GM18519 (cell line): ENCODE measurements around the gene P2RX7.

Experiments used
- ATAC-seq: cut with Tn5 transposase; IDR thresholded peaks from one replicate; pipeline ENCODE4 v1.9.1; 2021; ENCODE audit warnings: mild to moderate bottlenecking, moderate library complexity; ENCODE audit not compliant: unreplicated experiment, low FRiP score

P2RX7 gene

DNA sequence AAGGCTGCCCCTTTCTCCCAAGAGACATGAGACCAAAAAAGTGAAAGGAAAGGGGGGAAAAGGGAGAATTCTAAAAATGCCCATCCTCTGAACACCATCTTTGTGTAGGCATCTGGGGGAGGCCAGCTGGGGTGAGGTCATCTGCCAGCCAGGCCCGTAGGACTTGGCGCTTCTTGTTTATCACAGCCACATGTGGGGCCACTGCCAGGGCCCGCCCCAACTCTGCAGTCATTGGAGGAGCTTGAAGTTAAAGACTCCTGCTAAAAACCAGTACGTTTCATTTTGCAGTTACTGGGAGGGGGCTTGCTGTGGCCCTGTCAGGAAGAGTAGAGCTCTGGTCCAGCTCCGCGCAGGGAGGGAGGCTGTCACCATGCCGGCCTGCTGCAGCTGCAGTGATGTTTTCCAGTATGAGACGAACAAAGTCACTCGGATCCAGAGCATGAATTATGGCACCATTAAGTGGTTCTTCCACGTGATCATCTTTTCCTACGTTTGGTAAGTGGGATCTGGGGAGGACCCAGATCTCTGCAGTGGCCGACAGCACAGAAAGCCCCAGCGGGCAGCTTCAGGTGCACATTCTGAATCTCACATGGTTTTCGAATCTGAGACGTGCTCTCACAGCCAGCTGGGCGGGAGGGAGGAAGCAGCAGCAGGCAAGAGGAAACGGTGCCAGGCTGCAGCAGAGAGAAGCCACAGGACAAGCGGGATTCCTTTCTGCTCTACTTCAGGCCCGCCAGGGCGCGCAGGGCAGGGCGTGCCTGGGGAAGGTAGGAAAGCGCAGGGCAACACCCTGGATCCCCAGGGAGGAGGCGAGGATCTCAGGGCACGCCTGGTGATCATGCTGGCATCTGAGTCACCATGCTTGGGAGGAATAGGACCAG is at the start of gene P2RX7:
P2RX7 (plus strand) TSS at position 276 of the 881 bp plus-strand sequence; CDS start at position 371, 95 bp downstream.
- no peak for ATAC-seq

DNA sequence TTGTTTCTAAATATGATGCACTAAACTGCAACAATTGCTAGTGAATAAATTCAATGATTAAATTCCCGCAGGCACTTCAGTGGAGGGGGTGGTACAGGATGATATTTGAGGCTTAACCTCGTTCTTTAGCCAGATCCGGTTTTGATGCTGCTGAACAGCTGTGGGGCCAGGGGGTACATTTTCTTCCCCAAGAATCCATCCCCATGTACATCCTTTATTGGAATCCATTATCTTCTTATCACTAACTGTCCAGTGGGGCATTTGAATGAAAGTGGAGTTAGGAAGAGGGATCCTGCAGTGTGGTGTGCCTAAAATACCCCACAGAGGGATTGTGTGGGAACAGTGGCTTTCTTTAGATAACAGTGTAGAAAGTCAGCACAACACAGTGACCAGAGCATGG is 48.4 kb upstream of the P2RX7 start:
- no peak for ATAC-seq

DNA sequence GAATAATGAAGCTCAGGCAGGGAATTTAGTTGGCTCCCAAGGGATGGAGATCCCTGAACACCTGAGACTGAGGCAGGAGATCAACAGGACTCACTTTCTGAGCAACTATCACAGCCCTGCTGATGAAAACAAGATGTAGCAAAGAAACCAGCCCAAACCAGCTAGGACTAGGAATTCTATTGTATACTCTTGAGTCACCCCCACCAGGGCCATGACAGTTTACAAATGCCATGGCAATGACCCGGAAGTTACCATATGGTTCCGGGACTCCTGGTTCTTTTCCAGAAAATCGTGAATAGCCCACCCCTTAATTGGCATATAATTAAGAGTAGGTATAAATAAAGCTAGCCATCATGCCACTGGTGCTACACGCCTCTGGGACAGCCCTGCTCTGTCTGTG is 47.6 kb upstream of the P2RX7 start:
- ATAC-seq: no peak

DNA sequence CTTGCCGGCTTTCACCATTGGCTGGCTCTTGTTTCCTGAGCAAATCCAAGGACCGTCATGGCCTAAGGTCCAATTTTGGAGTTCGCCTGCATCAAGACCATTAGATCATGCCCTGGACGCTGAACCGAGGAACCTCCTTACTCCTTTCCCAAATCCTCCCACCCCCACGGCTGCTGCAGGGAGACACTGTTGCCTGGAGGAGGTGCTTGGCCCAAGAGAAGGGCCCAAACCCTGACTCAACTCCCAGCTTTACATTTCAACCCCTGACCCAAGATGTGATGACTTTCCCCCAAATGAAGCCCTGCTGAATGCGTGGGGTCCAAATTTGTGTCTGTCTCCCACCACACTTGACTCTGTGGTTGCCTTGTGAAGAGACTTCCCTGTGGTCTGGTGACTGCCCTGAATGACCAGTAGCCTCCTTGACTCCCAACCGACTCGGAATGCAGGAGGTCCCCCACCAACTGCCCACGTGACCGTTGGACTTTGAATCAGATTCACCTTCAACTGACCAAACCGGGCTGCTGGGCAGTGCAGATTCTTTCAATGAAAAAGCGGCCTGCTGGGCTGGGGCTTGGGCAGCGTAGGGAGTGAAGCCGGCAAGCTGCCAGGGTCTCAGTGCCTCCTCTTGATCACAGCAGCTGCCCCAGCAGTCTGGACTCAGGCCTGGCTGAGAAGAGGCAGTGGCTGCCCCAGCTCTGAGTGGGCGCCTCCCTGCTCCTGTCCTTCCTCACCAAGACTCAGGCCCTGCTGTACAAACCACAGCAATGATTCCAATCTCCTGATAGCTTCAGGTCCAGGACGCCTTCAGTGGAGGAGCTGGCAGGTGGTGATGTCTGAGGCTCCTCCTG is 46.9 kb upstream of the P2RX7 start:
- no peak for ATAC-seq

DNA sequence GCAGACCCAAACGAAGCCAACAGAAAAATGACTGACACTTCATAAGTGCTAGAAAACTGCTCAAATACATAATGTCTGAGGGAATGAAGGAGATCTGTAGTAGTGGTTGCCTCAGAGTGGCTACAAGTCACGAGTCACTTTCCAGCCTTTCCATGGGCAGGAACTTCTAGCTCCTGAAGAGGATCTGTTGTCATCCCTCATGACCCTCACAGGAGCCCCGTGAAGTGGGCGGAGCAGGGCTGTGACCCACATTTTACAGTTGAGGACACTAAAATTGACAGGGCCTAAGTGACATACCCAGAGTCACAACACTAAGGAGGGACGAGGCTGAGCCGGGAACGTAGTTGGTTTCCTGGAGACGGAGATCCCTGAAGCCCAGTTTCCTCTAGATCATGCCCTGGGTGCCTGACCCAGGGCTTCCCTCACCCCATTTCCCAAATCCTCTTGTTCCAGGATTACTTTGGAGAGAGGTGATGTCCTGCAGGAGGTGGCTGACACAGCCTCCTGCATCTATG is 45.8 kb upstream of the P2RX7 start:
- ATAC-seq: no peak

DNA sequence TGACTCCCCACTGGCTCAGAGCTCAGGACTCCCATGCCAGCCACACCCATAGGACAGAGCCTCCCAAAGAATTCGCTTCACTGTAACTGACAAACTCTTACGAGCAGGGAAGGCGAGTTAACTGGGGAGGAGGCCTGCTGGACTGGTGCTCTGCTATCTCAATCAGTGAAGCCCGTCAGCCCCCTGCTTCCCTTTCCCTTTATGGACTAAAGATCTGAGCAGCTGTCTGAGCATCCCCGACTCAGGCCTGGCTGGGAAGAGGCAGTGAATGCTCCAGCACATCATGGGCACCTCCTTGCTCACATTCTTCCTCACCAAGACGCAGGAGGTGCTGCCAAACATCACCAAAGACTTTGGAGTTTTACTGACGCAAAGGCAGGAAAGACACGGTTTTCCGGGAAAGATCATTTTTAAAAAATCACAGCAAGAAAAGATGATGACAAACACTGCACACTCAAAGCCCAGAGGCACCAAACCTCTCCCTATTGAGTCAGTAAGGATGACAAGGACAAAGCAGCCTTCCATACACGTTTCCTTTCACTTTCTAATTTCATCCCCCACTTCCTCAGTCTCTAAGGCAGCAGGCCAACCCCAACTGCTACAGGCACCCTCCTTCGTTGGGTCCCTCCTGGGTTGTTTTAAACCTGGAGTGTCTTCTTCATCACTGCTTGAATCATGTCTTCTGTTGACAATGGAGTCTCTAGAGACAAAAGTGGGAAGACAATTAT is 45.0 kb upstream of the P2RX7 start:
- ATAC-seq: no peak

DNA sequence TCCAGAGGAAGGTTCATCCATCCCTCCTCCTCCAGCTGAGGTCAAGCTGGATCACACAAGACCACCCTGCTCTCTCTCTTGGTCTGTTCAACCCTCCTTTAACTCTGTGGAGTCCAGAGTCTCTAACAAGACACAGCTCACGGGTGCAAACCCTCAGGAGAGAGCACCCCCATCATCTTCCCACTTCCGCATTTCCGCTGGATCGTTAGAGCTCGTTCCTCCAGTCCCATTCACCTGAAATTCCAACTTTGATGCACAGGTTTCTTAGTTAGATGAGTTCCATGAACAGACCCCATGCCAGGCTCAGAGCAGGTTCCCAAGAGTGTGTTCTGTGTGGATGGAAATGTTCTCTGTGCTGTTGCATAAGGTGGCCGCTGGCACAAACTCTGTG is 44.5 kb upstream of the P2RX7 start:
- ATAC-seq: no peak

DNA sequence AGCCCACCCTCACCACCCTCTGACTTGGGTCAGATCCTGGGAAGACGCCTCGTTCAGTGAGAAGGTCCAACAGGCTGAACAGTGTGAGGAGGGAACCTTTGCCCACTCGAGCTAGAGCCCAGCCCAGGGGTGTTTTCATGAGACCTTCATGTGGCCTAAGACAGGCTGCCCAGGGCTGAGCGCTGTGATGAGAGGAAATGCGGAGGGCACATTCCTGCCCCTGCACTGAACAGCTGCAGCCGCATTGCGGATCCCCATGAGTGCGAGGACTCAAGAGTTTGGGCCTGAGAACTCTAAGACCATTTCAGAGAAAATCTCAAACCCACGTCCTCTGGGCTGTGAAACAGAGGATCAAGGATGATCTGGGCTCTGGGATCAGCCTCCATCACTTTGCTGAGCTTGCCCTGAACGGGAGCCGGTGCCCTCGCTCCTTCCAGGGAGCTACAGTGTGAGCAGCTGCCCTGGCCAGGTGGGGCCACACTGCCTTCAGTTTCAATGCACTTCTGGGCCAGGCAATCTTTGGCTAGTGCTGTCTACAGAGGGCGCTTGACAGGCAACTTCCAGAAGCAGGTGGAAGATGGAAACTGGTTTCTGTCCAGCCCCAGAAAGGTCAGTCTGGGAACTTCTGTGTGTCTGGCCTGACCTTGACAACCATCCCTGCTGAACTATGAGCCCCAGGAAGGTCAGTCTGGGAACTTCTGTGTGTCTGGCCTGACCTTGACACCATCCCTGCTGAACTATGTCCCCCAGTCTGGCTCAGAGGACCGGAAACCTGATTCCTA is 43.5 kb upstream of the P2RX7 start:
- no peak for ATAC-seq

DNA sequence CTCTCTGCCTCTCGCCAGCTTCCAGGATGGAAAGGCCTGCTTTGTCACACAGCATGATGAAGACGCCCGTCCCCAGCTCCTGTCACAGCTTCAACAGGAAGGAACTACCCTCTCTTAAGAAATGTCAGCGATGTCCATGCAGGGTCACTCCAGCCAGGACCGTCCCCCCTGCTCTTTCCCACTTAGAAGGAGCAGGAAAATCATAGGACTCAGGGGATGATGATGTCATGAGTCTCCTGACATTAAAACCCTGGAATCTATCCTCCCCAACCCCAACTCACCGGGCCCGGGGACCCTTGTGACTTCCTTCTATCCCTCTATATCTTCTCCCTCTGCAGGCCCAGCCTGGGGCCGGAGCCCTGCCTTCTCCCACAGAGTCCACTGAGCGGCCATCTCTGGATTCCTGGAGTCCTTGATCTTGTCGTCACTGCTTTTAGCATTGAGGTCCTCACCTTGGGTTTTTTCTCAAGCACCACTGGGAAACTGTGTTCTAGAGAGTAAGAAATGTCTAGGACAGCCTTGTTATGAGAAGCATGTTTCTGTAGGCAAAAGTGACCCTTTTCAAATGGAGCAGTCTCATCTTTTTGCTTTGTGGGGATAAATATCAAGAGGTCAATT is 42.8 kb upstream of the P2RX7 start:
- ATAC-seq: no peak

DNA sequence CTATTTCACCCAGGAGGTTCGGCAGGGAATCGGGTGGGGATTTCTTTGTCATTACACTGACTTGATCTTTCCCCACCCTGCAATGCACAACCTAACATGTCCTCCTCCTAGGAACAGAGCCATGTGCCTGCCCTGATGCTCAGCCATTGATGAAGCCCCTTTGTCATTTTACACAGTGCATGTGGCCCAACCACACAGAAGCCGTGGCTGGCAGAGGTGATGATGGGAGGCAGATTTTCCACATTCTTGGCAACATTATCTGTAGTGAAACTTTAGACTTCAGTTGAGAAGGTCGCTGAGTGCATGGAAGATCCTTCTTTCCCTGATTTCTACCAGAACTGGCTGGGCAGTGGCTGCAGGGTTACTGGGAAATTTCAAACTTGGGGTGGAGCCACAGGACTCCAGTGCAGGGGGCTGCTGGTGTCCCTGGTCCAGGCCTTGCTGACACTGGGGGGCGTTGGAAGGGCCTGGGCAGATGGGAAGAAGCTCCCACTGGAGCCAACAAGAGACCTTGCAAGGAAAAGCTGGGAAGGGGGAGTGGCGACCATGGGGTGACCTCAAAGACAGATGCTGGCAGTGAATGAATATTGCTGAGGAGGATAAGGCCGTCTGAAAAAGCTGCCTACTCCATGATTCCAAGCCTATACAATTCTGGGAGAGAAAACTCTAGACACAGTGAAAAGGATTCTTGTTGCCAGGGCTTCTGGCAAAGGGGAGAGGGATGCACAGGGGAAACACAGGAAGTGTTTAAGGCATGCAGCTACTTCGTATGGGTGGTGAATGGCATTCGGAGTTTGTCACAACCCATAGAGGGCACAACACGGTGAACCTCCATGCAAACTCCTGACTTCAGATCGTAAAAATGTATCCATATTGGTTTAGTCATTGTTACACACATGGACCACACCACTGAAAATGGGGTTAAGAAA is 41.8 kb upstream of the P2RX7 start:
- ATAC-seq: no peak

DNA sequence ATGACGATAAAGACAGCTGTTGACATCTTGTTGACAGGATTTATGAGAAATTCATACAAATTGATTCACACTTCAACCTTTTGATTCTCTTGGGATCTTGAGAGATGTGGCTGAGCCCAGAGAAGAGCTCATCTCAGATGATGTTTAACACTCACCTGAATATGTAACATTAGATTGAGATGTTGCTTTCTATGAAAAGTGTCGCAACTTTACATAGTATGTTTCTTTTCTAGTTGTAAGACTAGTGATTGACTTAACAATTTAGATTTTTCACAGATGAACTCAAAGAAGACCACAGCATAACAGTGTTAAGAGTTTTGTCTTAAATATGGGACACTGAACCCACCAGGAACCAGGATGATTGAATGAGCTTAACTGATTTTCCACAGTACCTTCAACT is 40.6 kb upstream of the P2RX7 start:
- no peak for ATAC-seq

DNA sequence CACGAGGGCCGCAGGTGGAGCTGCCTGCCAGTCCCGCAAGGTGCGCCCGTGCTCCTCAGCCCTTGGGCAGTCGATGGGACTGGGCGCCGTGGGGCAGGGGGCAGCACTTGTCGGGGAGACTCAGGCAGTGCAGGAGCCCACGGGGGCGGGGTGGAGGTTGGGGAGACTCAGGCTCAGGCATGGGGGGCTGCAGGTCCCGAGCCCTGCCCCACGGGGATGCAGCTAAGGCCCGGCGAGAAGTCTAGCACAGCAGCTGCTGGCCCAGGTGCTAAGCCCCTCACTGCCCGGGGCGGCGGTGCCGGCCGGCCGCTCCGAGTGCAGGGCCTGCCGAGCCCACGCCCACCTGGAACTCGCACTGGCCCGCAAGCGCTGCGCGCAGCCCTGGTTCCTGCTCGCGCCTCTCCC is 39.2 kb upstream of the P2RX7 start:
- no peak for ATAC-seq

DNA sequence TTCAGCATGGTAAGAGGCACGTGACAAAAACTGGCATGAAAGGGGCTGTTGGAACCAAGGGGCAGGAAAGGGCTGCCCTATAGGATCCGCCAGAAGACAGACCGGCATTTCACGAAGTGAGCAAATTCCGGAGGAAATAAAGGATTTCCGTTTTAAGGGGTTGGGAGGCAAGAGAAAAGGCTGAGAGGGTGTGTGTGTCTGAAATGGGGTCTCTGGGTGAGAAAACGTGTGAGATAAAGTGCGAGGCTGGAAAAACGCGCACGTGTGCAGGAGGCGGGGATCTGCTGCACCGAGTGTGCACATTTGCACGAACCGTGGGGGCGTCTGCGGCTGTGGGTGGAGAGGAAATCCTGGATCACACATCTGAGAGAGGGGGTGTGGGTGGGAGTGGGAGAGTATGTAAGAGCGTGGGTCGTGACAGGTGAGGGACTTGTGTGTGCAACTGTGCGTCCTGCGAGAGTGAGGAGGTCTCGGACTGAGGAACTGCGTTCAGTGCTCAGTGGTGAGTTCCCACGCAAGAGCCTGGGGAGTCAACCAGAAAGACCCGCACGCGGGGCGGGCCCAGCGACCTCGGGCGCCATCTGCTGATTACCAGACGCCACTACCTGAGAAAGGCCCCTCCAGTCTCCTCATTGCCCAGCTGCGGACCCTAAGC is 37.0 kb upstream of the P2RX7 start:
- ATAC-seq: no peak

DNA sequence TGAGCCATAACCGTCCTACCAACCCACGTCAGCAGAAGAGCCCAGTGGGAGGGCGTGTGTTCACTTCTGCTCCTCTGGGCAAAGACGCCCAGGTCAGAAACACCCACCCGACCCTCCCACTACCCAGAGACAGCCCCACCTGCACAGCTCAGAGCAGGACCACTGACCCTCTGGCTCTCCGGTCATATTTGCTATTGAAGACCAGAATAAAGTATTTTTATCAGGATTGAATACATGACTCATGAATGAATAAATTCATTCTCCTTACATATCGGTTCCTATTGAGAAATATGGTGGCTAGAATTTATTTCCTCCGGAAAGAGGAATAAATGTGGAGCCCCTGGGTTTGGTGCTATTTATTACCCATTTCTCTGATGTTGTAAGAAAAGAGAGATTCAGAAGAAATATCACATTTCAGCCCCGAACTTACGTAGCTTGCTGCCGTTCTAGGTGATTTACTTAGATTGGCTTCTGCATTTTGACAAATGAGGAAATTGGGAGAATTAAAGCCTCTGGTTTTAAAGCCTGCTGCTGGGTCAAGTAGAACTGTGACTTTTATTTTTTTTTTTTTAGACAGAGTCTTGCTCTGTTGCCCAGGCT is 36.4 kb upstream of the P2RX7 start:
- ATAC-seq: no peak

DNA sequence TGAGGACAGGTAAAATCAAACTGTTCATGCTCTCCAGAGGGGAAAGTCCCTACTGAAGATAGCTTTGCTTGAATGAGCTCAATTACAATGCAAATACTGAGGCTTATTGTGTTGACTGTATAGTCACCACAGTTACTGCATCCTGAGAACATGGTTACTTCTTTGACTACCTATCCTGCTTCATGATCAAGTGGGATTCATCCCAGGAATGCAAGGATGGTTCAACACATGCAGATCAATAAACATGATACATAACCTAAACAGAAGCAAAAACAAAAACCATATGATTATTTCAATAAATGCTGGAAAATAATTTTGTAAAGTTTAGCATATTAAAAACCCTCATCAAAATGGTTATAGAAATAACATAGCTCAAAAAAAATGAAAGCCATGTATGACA is 32.9 kb upstream of the P2RX7 start:
- no peak for ATAC-seq

DNA sequence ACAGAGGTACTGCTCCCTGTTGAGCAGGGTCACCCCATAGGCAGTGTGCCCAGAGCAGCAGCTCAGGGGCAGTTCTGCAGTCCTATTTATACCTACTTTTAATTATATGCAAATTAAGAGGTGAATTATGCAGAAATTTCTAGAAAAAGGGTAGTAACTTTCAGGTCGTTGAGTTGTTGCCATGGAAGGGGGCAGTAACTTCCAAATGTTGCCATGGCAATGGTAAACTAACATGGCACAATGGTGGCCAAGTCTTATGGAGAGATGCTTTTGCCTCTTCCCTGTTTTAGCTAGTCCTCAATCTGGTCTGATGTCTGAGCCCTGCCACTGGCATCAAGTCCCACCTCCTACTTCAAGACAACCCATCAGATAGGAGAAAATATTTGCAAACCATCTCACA is 30.4 kb upstream of the P2RX7 start:
- no peak for ATAC-seq

DNA sequence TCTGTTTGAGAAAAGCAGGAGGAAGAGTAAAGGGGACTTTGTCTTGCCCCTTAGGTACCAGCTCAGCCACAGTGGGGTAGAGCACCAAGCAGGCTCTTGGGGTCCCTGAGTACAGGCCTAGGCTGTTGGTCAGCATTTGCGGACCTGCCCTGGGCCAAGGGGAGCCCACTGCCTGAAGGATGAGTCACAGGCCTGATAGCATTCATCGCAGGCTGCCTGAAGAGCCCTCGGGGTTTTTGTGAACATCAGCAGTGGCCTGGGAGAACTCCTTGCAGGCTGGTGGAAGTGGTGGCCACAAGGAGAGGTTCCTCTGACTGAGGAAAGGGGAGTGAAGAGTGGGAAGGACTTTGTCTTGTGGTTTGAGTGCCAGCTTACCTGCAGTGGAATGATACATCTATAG is 25.0 kb upstream of the P2RX7 start:
- ATAC-seq: no peak

DNA sequence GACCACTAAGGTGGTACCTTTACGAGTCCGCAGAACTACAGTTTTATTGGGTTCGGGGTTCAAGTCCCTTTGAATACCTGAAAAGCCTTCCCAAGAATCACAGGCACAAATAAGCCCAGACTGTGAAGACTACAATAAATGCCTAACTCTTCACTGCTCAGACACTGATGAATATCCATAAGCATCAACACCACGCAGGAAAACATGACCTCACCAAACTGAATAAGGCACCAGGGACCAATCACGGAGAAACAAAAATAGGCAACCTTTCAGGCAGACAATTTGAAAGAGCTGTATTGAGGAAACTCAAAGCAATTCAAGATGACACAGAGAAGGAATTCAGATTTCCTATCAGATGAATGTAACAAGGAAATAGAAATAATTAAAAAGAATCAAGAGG is 24.2 kb upstream of the P2RX7 start:
- no peak for ATAC-seq
